Neuronal stem cell (in vitro differentiated cells): ENCODE data around the gene FAM221B.

Experiments used
- DNase-seq: peaks from one replicate; pipeline ENCODE4 v3.0.0-alpha.2; 2013; ENCODE audit warnings: low spot score
- H2AFZ ChIP-seq: one replicate; pipeline ENCODE4 v1.6.1; 2013; ENCODE audit warnings: mild to moderate bottlenecking, low read length, inconsistent platforms
- H2AK5ac ChIP-seq: 2 replicates; pipeline ENCODE4 v1.6.1; 2013; ENCODE audit warnings: low read depth, mild to moderate bottlenecking, inconsistent platforms, low read length, moderate library complexity, mixed read lengths
- H2BK120ac ChIP-seq: 2 replicates; pipeline ENCODE4 v1.6.1; 2013; ENCODE audit warnings: low read depth, mild to moderate bottlenecking, inconsistent platforms, low read length, moderate library complexity, mixed read lengths
- H2BK12ac ChIP-seq: one replicate; pipeline ENCODE4 v1.6.1; 2013; ENCODE audit warnings: low read length, inconsistent platforms
- H2BK15ac ChIP-seq: 2 replicates; pipeline ENCODE4 v1.6.1; 2013; ENCODE audit warnings: mild to moderate bottlenecking, low read length, inconsistent platforms, mixed read lengths
- H2BK5ac ChIP-seq: one replicate; pipeline ENCODE4 v1.6.1; 2013; ENCODE audit warnings: inconsistent platforms, mild to moderate bottlenecking, low read length, moderate library complexity
- H3K14ac ChIP-seq: one replicate; pipeline ENCODE4 v1.6.1; 2013; ENCODE audit warnings: low read length, inconsistent platforms
- H3K18ac ChIP-seq: 2 replicates; pipeline ENCODE4 v1.6.1; 2013; ENCODE audit warnings: low read length, inconsistent platforms
- H3K23ac ChIP-seq: 2 replicates; pipeline ENCODE4 v1.6.1; 2013; ENCODE audit warnings: low read depth, mild to moderate bottlenecking, mixed read lengths, low read length, inconsistent platforms; ENCODE audit not compliant: poor library complexity
- H3K27ac ChIP-seq: replicated peaks from 3 replicates; pipeline ENCODE4 v1.5.1; 2013; ENCODE audit warnings: low read length, inconsistent platforms
- H3K27me3 ChIP-seq, 3 experiments: 2 replicates each; pipeline ENCODE4 v1.6.1; 2013; ENCODE audit warnings: low read length in 3 of 3, mild to moderate bottlenecking in 2 of 3, inconsistent platforms in 1 of 3, low read depth in 1 of 3, mixed read lengths in 1 of 3, moderate library complexity in 1 of 3; ENCODE audit not compliant: control insufficient read depth in 3 of 3, insufficient read depth in 3 of 3
- H3K36me3 ChIP-seq, 2 donors: replicated peaks in 1 of 2; 2 replicates each; pipeline ENCODE4 v1.6.1; 2013; ENCODE audit warnings: low read length in 2 of 2; ENCODE audit not compliant: control insufficient read depth in 2 of 2, insufficient read depth in 2 of 2
- H3K4ac ChIP-seq: 2 replicates; pipeline ENCODE4 v1.6.1; 2013; ENCODE audit warnings: inconsistent platforms, mild to moderate bottlenecking, low read length, moderate library complexity
- H3K4me1 ChIP-seq, 2 donors: 1 replicate in 1 of 2; 2 replicates in 1 of 2; pipeline ENCODE4 v1.6.1; 2013; ENCODE audit warnings: low read length in 2 of 2, low read depth in 1 of 2; ENCODE audit not compliant: control insufficient read depth in 2 of 2, insufficient read depth in 1 of 2
- H3K4me2 ChIP-seq: one replicate; pipeline ENCODE4 v1.6.1; 2013; ENCODE audit warnings: mild to moderate bottlenecking, low read length, inconsistent platforms; ENCODE audit not compliant: insufficient read depth, poor library complexity, severe bottlenecking
- H3K4me3 ChIP-seq, 2 donors: 2 replicates each; pipeline ENCODE4 v1.5.1; 2013; ENCODE audit warnings: low read length in 2 of 2, mild to moderate bottlenecking in 2 of 2, inconsistent platforms in 1 of 2, moderate library complexity in 1 of 2
- H3K79me1 ChIP-seq: one replicate; pipeline ENCODE4 v1.6.1; 2013; ENCODE audit warnings: low read depth, mild to moderate bottlenecking, inconsistent platforms, low read length, moderate library complexity
- H3K9ac ChIP-seq: one replicate; pipeline ENCODE4 v1.6.1; 2013; ENCODE audit warnings: mild to moderate bottlenecking, low read depth, low read length, inconsistent platforms; ENCODE audit not compliant: poor library complexity
- H3K9me3 ChIP-seq, 2 donors: replicated peaks in 1 of 2; 2 replicates each; pipeline versions ENCODE3 to v1.6.1; 2013; ENCODE audit warnings: low read length in 2 of 2, mild to moderate bottlenecking in 2 of 2, inconsistent platforms in 1 of 2, low read depth in 1 of 2, mixed read lengths in 1 of 2, moderate library complexity in 1 of 2; ENCODE audit not compliant: control insufficient read depth in 2 of 2, insufficient read depth in 1 of 2
- H4K8ac ChIP-seq: one replicate; pipeline ENCODE4 v1.6.1; 2013; ENCODE audit warnings: low read depth, mild to moderate bottlenecking, inconsistent platforms, low read length, moderate library complexity
- H4K91ac ChIP-seq: one replicate; pipeline ENCODE4 v1.6.1; 2013; ENCODE audit warnings: low read length, low read depth, mild to moderate bottlenecking, inconsistent platforms; ENCODE audit not compliant: poor library complexity
- WGBS, 2 donors: extraction: QIAGEN DNeasy Blood & Tissue Kit; methylation state at CpG; one replicate each; pipeline ENCODE4 v1.1.7; 2013; ENCODE audit warnings: missing lambda C conversion rate in 2 of 2, mixed read lengths in 1 of 2; ENCODE audit not compliant: insufficient read length in 2 of 2, insufficient replicate concordance in 1 of 2; ENCODE audit errors: extremely low coverage in 2 of 2; 5-methylcytosine and 5-hydroxymethylcytosine counted together

The FAM221B gene

DNA sequence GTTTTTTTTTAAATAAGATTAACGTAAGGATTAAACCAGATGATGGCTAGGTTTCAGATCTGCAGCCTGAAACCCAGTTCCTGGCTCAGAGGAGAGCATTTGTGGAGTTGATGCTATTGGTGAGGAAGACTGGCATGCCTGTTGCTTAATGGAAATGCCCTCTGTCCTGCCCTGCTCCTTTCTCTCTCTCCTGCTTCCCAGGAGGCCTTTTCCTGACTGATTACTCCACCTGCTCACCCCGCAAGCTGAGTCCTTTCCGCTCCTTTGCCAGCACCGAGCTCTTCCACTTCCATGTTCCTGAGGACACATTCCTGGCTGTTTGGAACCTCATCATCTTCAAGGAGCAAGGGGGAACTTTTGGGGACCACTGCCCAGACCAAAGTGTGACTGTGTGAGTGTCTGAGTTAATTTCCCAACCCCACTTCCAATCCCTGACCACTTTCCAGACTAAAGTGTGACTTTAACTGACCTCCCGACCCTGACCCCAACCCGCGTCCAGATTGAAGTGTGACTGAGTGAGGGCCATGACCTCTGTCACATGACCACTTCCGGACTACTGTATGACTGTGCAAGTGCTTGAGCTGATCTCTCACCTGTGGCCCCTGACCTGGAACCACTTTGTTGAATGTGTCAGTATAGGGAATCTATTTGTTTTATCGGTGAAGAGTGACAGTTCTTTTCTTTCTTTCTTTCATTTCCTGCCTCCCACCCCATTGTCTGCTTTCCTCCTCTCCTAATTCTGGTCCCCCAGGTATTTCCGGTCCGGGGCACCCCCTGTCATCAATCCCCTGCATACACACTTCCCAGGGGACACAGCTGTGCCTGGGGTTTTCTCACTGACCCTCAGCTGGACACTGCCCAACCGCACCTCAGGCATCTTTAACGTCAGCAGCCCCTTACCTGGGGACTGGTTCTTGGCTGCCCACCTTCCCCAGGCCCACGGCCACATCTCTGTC lies 6.0 kb upstream of the FAM221B start:
- H3K27ac ChIP-seq = no peak overlapping the region
- H3K4me1 ChIP-seq = peaks cover 5 to 6% of the 10 kb centered on the region in 2 donors
- H2AK5ac ChIP-seq = no peak overlapping the region

DNA sequence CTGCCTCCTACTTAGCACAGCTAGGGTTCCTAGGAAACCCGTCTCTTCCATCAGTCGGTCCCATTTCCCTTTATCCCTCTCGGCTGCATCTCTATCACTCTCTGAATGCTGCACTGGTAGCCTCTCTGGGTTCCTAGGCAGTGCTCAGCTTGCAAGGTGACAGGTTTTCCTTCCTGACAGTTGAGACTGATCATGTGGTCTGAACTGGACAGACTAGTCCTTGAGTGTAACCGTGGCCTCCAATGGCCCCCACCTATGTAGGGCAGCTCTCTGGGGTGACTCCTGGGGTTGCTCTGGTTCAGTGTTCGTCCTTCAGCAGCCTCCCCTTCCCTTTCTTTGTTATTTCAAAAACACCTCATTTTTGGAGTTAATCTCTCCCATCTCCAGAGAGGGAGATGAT lies 4.3 kb upstream of the FAM221B start:
- no peak overlapping the region for H2AK5ac ChIP-seq
- no peak overlapping the region for H3K23ac ChIP-seq
- peaks cover 8 to 10% of the 10 kb centered on the region in 2 donors for H3K4me1 ChIP-seq
- H3K36me3 ChIP-seq = peaks cover 4 to 10% of the 10 kb centered on the region in 2 donors
- no peak overlapping the region for H2BK5ac ChIP-seq
- no peak overlapping the region for H2BK120ac ChIP-seq
- no peak overlapping the region for H2BK12ac ChIP-seq
- no peak overlapping the region for H4K8ac ChIP-seq
- H3K18ac ChIP-seq = no peak overlapping the region
- no peaks in the 10 kb centered on the region for H3K27me3 ChIP-seq
- no peak overlapping the region for H3K9ac ChIP-seq
- no peak overlapping the region for H4K91ac ChIP-seq
- no peak for DNase-seq
- H3K79me1 ChIP-seq = peaks cover 1% of the 10 kb centered on the region
- H3K27ac ChIP-seq = no peak overlapping the region
- WGBS, 2 donors = no CpG with 5 or more reads among the region's 5 CpGs
- H2AFZ ChIP-seq = no peak overlapping the region
- H3K4me3 ChIP-seq = no peak overlapping the region
- H2BK15ac ChIP-seq = no peak overlapping the region
- no peak overlapping the region for H3K4ac ChIP-seq
- H3K4me2 ChIP-seq = no peak overlapping the region
- no peaks in the 10 kb centered on the region for H3K9me3 ChIP-seq
- H3K14ac ChIP-seq = no peak overlapping the region

More for the DNA sequence above, 6.0 kb upstream of the FAM221B start:
- H3K4me2 ChIP-seq = no peak overlapping the region
- no peak overlapping the region for H3K4ac ChIP-seq
- H2BK12ac ChIP-seq = no peak overlapping the region
- no peak overlapping the region for H3K14ac ChIP-seq
- H2BK15ac ChIP-seq = no peak overlapping the region
- DNase-seq = no peak
- H3K18ac ChIP-seq = no peak overlapping the region
- no peak overlapping the region for H3K23ac ChIP-seq
- H2BK120ac ChIP-seq = no peak overlapping the region
- H4K8ac ChIP-seq = no peak overlapping the region
- H4K91ac ChIP-seq = no peak overlapping the region
- no peak overlapping the region for H3K4me3 ChIP-seq
- H2AFZ ChIP-seq = no peak overlapping the region
- 100% methylated on average over 1 of the region's 14 CpGs; no CpG with 5 or more reads in 1 of the 2 donors for WGBS, 2 donors
- no peaks in the 10 kb centered on the region for H3K9me3 ChIP-seq
- H3K79me1 ChIP-seq = peaks cover 1% of the 10 kb centered on the region
- H2BK5ac ChIP-seq = no peak overlapping the region
- H3K9ac ChIP-seq = no peak overlapping the region
- no peaks in the 10 kb centered on the region for H3K27me3 ChIP-seq
- peaks cover 4 to 10% of the 10 kb centered on the region in 2 donors for H3K36me3 ChIP-seq

DNA sequence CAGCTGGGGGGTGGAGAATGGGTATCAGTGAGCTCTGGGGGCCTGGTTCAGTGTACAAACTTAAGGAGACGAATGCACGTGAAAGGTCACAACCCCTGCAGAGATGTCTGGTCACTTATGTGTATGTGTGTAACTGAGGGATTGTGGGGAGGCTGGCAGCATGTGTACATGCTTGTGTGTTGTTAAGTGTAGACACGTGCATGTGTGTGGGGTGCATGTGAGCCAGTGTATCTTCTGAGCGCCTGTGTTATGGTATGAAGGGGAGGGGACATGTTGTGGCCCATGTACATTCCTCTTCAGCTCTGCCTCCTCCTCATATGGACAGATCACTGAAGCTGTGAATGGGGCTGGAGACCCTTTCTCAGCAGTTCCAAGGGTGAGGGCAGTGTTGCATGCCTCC lies 2.5 kb upstream of the FAM221B start:
- no peak overlapping the region for H4K8ac ChIP-seq
- no peak overlapping the region for H3K4me3 ChIP-seq
- no peak overlapping the region for H3K18ac ChIP-seq
- H3K9ac ChIP-seq = no peak overlapping the region
- H3K36me3 ChIP-seq = peaks cover 4 to 10% of the 10 kb centered on the region in 2 donors
- H3K79me1 ChIP-seq = peaks cover 1% of the 10 kb centered on the region
- H3K4me2 ChIP-seq = no peak overlapping the region
- no CpG with 5 or more reads among the region's 4 CpGs for WGBS, 2 donors
- no peaks in the 10 kb centered on the region for H3K9me3 ChIP-seq
- H4K91ac ChIP-seq = no peak overlapping the region
- no peak overlapping the region for H2AK5ac ChIP-seq
- no peak overlapping the region for H2AFZ ChIP-seq
- no peak overlapping the region for H2BK5ac ChIP-seq
- no peaks in the 10 kb centered on the region for H3K27me3 ChIP-seq
- no peak overlapping the region for H3K23ac ChIP-seq
- no peak overlapping the region for H2BK12ac ChIP-seq
- H2BK15ac ChIP-seq = no peak overlapping the region
- peaks cover 10% of the 10 kb centered on the region in 2 donors for H3K4me1 ChIP-seq
- H3K14ac ChIP-seq = no peak overlapping the region
- no peak overlapping the region for H3K27ac ChIP-seq
- DNase-seq = no peak
- no peak overlapping the region for H2BK120ac ChIP-seq
- no peak overlapping the region for H3K4ac ChIP-seq

- Histone ChIP-seq H2BK5ac (no peak overlapping the region), H3K79me1 (peaks cover 1% of the 10 kb centered on the region), H3K27me3 (no peaks in the 10 kb centered on the region), H2BK15ac (no peak overlapping the region), H3K36me3 (peaks cover 2 to 6% of the 10 kb centered on the region in 2 donors), H4K91ac (no peak overlapping the region), H2BK12ac (no peak overlapping the region), H2AK5ac (no peak overlapping the region), H3K14ac (no peak overlapping the region), H3K18ac (peak overlapping the region; percentile 61), H3K9ac (peak overlapping the region; percentile 83), H2BK120ac (no peak overlapping the region), H3K4ac (no peak overlapping the region), H2AFZ (peak overlapping the region; percentile 84), H3K27ac (peak overlapping the region; percentile 16), H3K4me2 (peak overlapping the region; percentile 91), H3K9me3 (no peaks in the 10 kb centered on the region), H4K8ac (peak overlapping the region; percentile 33), H3K4me1 (peaks cover 10% of the 10 kb centered on the region in 2 donors), H3K23ac (peak overlapping the region; percentile 18), H3K4me3 (peak overlapping the region; percentile 60 to 86)
- DNase-seq = no peak
- no CpG with 5 or more reads among the region's 2 CpGs for WGBS, 2 donors
These were observed 1.2 kb upstream of the FAM221B start for GRCh38 chr9:35829764-35830096.
